B cell (primary cell): ENCODE results near the gene METAP2. TPM values are rescaled to one million over a fixed set of nuclear protein-coding genes. Genes with fewer than 3 reads are reported as not detected.

ENCODE experiments used
- polyA plus RNA-seq: library from polyadenylated mRNA; depleted of rRNA; stranded (reverse); fragments of >200 nt; gene quantifications from 2 replicates; pipeline ENCODE4 v1.2.3, GENCODE V29; 2012
- small RNA-seq: library from RNA; depleted of rRNA; stranded (forward); fragments of <200 nt; gene quantifications from one replicate; pipeline ENCODE3, GENCODE V24; 2012; ENCODE audit warnings: low replicate concordance, low read depth; ENCODE audit not compliant: insufficient read length
- total RNA-seq, 2 donors: library from RNA; stranded (reverse); fragments of 120-200 nt in 1 of 2; gene quantifications; 1 replicate in 1 of 2; 2 replicates in 1 of 2; pipeline versions ENCODE4 v1.2.3 to v1.2.4, GENCODE V29; 2013 to 2022

The METAP2 gene
- total and polyA plus RNA-seq, 2 donors (not counting 1 experiment from before 2014, with no cell fraction given): 15.3 to 49.9 TPM

Small RNAs within 50 kb of the gene (small RNA-seq; reads per million reads assigned to genes)
- not detected for gene RNU6-735P

Other genes with a start within 250 kb of the METAP2 start
- 7.0 and 7.1 TPM in 2 replicates for gene USP44, start 77.3 kb downstream of the METAP2 start, total RNA-seq
- gene USP44, start 77.3 kb downstream of the METAP2 start, polyA plus RNA-seq: 1.7 and 2.5 TPM in 2 replicates